ENCODE measurements around the gene ETV5. TPM values are rescaled to one million over a fixed set of nuclear protein-coding genes. Genes with fewer than 3 reads are reported as not detected.

Gene ETV5
- total RNA-seq, 1 experiment from 2014 or later, result 16.2 TPM

DNA sequence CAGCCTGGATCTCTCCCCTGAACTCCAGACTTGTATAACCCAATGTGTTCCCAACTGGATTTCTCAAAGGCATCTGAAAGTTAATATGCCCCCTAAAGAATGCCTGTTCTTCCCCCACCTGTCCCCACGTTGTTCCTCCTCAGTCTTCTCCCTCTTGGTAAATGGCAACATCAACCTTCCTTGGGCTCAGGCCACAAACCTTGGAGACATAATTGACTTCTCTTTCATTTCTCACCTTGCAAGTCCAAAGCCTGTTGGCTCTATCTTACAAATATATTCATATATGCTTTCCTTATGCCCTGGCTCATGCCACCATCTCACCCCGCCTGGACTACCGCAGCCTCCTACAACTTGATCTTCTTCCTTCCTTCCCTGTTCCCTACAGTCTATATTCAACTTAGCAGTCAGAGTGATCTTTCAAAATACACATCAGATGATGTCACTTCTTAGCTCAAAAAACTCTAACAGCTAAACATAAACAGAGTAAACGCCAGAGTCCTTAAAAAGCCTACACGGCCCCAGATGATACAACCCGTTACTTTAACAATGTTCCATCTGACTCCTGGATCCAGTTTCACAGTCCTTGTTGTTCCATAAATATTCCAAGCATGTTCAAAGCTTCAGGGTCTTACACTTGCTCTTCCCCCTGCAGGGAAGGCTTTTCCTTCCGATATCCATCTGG lies 66.2 kb downstream of the ETV5 start:
- intact Hi-C loops (cut with micrococcal nuclease; ENCODE audit: unreplicated experiment), result no loop called here
- CTCF ChIA-PET, result no interaction called here
- H3K36me3 Mint-ChIP-seq (ENCODE audit: insufficient read depth, unreplicated experiment), result no peaks in the 10 kb centered on the region

DNA sequence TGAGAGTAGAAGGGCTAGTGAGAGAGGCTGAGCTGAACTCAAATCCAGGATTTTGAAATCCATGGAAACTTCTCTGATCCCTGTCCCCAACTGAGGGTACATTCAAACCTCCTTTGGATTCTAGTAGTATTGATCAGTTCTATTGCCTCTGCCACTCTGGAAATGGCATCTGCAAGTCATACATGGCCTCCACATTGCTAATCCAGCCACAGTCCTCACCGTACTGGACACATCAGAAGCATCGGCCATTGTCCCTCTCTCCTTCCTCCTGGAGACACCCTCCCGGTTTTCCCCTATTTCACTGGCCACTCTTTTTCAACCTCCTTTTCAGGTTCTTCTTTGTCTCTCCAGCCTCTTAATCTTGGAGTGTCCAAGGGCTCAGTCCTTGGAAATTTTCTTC lies 66.9 kb downstream of the ETV5 start:
- Histone ChIP-seq H3K4me3 (ENCODE audit: low read depth, low read length) (no peak overlapping the region), H3K27me3 (replicated peaks; ENCODE audit: control insufficient read depth, insufficient read depth, low read length) (no peaks in the 10 kb centered on the region; the same call in 1 of the 2 replicates), H3K9me3 (no peaks in the 10 kb centered on the region), H3K36me3 (ENCODE audit: control insufficient read depth, insufficient read depth, low read length) (no peaks in the 10 kb centered on the region), H3K4me1 (no peaks in the 10 kb centered on the region)
- Mint-ChIP-seq H3K4me3 (ENCODE audit: unreplicated experiment) (no peak overlapping the region), H3K27me3 (ENCODE audit: insufficient read depth, unreplicated experiment) (peaks cover 24% of the 10 kb centered on the region), H3K27ac (ENCODE audit: unreplicated experiment) (no peak overlapping the region), H3K9me3 (ENCODE audit: unreplicated experiment) (no peaks in the 10 kb centered on the region), H3K4me1 (ENCODE audit: low read depth, unreplicated experiment) (no peaks in the 10 kb centered on the region), H3K36me3 (ENCODE audit: insufficient read depth, unreplicated experiment) (no peaks in the 10 kb centered on the region)
- ChIA-PET CTCF (no interaction called here), POLR2A (no interaction called here)
- intact Hi-C loops (cut with micrococcal nuclease; ENCODE audit: unreplicated experiment), result no loop called here
- BruUV-seq (replicated peaks), result no TSS peak
- TF ChIP-seq, protein P1, sequence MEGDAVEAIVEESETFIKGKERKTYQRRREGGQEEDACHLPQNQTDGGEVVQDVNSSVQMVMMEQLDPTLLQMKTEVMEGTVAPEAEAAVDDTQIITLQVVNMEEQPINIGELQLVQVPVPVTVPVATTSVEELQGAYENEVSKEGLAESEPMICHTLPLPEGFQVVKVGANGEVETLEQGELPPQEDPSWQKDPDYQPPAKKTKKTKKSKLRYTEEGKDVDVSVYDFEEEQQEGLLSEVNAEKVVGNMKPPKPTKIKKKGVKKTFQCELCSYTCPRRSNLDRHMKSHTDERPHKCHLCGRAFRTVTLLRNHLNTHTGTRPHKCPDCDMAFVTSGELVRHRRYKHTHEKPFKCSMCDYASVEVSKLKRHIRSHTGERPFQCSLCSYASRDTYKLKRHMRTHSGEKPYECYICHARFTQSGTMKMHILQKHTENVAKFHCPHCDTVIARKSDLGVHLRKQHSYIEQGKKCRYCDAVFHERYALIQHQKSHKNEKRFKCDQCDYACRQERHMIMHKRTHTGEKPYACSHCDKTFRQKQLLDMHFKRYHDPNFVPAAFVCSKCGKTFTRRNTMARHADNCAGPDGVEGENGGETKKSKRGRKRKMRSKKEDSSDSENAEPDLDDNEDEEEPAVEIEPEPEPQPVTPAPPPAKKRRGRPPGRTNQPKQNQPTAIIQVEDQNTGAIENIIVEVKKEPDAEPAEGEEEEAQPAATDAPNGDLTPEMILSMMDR (IDR thresholded peaks at IDR 0.05; ENCODE audit: insufficient read depth in 1 of 2, low read depth in 1 of 2, low read length in 1 of 2, severe bottlenecking in 1 of 2, unreplicated experiment in 1 of 2), result no peak
- no peak for DNase-seq

More for the DNA sequence above, 66.2 kb downstream of the ETV5 start:
- Histone ChIP-seq H3K9me3 (no peaks in the 10 kb centered on the region), H3K4me3 (ENCODE audit: low read depth, low read length) (no peak overlapping the region), H3K36me3 (ENCODE audit: control insufficient read depth, insufficient read depth, low read length) (no peaks in the 10 kb centered on the region), H3K27me3 (replicated peaks; ENCODE audit: control insufficient read depth, insufficient read depth, low read length) (no peaks in the 10 kb centered on the region; the same call in 1 of the 2 replicates), H3K4me1 (no peaks in the 10 kb centered on the region)
- Mint-ChIP-seq H3K9me3 (ENCODE audit: unreplicated experiment) (no peaks in the 10 kb centered on the region), H3K27ac (ENCODE audit: unreplicated experiment) (no peak overlapping the region), H3K4me1 (ENCODE audit: low read depth, unreplicated experiment) (no peaks in the 10 kb centered on the region), H3K27me3 (ENCODE audit: insufficient read depth, unreplicated experiment) (peaks cover 24% of the 10 kb centered on the region), H3K4me3 (ENCODE audit: unreplicated experiment) (no peak overlapping the region)
- POLR2A ChIA-PET, result no interaction called here
- no peak for DNase-seq
- TF ChIP-seq, protein P1 (IDR thresholded peaks at IDR 0.05; ENCODE audit: insufficient read depth in 1 of 2, low read depth in 1 of 2, low read length in 1 of 2, severe bottlenecking in 1 of 2, unreplicated experiment in 1 of 2), result no peak
- BruUV-seq (replicated peaks), result no TSS peak

DNA sequence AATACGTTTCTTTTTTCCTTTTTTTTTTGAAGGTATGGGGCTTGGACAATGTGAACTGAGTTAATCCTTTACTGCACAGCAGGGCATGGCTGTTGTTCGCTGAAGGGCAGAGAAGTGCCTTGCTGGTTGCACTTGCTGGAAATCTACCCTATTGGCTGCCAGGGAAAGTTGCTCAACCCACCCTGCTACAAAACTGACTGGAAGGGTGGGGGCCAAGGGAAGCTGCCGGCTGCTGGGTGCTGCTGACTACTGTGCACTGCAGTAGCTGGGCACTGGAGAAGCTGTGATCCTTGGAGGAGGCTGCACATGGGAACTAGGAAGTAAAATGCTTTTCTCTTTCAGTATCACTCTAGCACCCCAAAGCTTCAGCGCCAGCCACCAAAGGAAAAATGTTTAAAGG lies 70.5 kb downstream of the ETV5 start:
- TF ChIP-seq, protein P1 (IDR thresholded peaks at IDR 0.05; ENCODE audit: insufficient read depth in 1 of 2, low read depth in 1 of 2, low read length in 1 of 2, severe bottlenecking in 1 of 2, unreplicated experiment in 1 of 2), result no peak
- no peak overlapping the region for H3K4me3 Mint-ChIP-seq (ENCODE audit: unreplicated experiment)
- peaks cover 22% of the 10 kb centered on the region for H3K27me3 Mint-ChIP-seq (ENCODE audit: insufficient read depth, unreplicated experiment)
- ChIA-PET POLR2A (no interaction called here), CTCF (interaction anchor here (0.7 kb wide), 1 partner anchor 95 kb away, joined by 3 read pairs; no protein-coding TSS in a partner anchor)
- H3K9me3 Mint-ChIP-seq (ENCODE audit: unreplicated experiment), result no peaks in the 10 kb centered on the region
- Histone ChIP-seq H3K4me1 (no peaks in the 10 kb centered on the region), H3K36me3 (ENCODE audit: control insufficient read depth, insufficient read depth, low read length) (no peaks in the 10 kb centered on the region), H3K27me3 (replicated peaks; ENCODE audit: control insufficient read depth, insufficient read depth, low read length) (no peaks in the 10 kb centered on the region; the same call in 1 of the 2 replicates), H3K9me3 (no peaks in the 10 kb centered on the region), H3K4me3 (ENCODE audit: low read depth, low read length) (no peak overlapping the region)
- no peak overlapping the region for H3K27ac Mint-ChIP-seq (ENCODE audit: unreplicated experiment)
- BruUV-seq (replicated peaks), result no TSS peak
- H3K36me3 Mint-ChIP-seq (ENCODE audit: insufficient read depth, unreplicated experiment), result no peaks in the 10 kb centered on the region
- DNase-seq, result no peak
- H3K4me1 Mint-ChIP-seq (ENCODE audit: low read depth, unreplicated experiment), result no peaks in the 10 kb centered on the region
- intact Hi-C loops (cut with micrococcal nuclease; ENCODE audit: unreplicated experiment), result no loop called here

Measured in Caco-2 (cell line).